Measurements from ENCODE around the gene MAD1L1. TPM values are rescaled to one million over a fixed set of nuclear protein-coding genes. Genes with fewer than 3 reads are reported as not detected.

Gene MAD1L1
- 17.9 and 19.3 TPM in 2 replicates for total RNA-seq

GRCh38 chr7:2232766-2233520 lies at the start of gene MAD1L1:
Gene MAD1L1 (minus strand): TSS chr7:2232945. CDS start chr7:2230133, 2,812 bp downstream.

GRCh38 chr7:2241580-2242540 lies 9.1 kb upstream of the MAD1L1 start, which contains the start of the genes MRM2 and NUDT1:
Gene MRM2 (minus strand): TSS chr7:2242205. CDS start chr7:2242169, 36 bp downstream.
Gene NUDT1 (plus strand): TSS chr7:2242226. CDS start chr7:2244575, 2,349 bp downstream.

Small RNA genes lying within 50 kb of the gene (small RNA-seq; reads per million reads assigned to genes)
- not detected for gene MIR4655

Other genes with a start within 250 kb of the MAD1L1 start
- 17.7 and 19.2 TPM in 2 replicates for gene MRM2, start 9.3 kb upstream of the MAD1L1 start, total RNA-seq
- 19.3 and 25.2 TPM in 2 replicates for gene NUDT1, start 9.3 kb upstream of the MAD1L1 start, total RNA-seq
- 14.9 and 27.2 TPM in 2 replicates for gene SNX8, start 81.5 kb upstream of the MAD1L1 start, total RNA-seq
- gene EIF3B, start 121.9 kb upstream of the MAD1L1 start, total RNA-seq: 166 and 170 TPM in 2 replicates
- 8.6 and 9.7 TPM in 2 replicates for gene CHST12, start 170.7 kb upstream of the MAD1L1 start, total RNA-seq
- not detected in 2 replicates for gene GRIFIN, start 243.5 kb upstream of the MAD1L1 start, total RNA-seq

Data from articular chondrocyte of knee joint (primary cell).